Endothelial cell of umbilical vein (primary cell): ENCODE data around the gene DLEC1. TPM values are rescaled to one million over a fixed set of nuclear protein-coding genes. Genes with fewer than 3 reads are reported as not detected.

ENCODE experiments used
- BruUV-seq: library from RNA; stranded (reverse); fragments of 400-500 nt; replicated peaks from 2 replicates; lab custom pipeline; 2021; lab: Mats Ljungman, UMichigan
- CTCF ChIA-PET: fragments of 300-600, 350-600 bp; sonication (Branson Sonifier 250); formaldehyde crosslinking; loops from one replicate; lab custom pipeline; 2021; ENCODE audit warnings: antibody characterized with exemption, inconsistent platforms; lab: Charles Lee
- POLR2A ChIA-PET: fragments of 300-600, 350-600 bp; sonication (Branson Sonifier 250); formaldehyde crosslinking; loops from one replicate; lab custom pipeline; 2021; ENCODE audit warnings: antibody characterized with exemption, inconsistent platforms; lab: Charles Lee
- DNase-seq: peaks from one replicate; pipeline ENCODE4 v3.0.0-alpha.2; 2011; ENCODE audit warnings: low read depth, low spot score
- FAIRE-seq: peaks from 2 replicates; lab custom pipeline; 2011; peaks lifted over from hg19 to GRCh38; lab: Jason Lieb, UNC
- H2AFZ ChIP-seq: 2 replicates; pipeline ENCODE4 v1.6.0; 2012; ENCODE audit warnings: low read depth, low read length, control low read depth, inconsistent platforms
- H3K27ac ChIP-seq: 2 replicates; pipeline ENCODE4 v1.5.1; 2011; ENCODE audit warnings: low read depth, mild to moderate bottlenecking, control low read depth, low read length, moderate library complexity; ENCODE audit not compliant: insufficient read depth
- H3K27me3 ChIP-seq, 2 experiments: 2 replicates each; pipeline versions ENCODE4 v1.6.0 to v1.6.1; 2011; ENCODE audit warnings: low read length in 2 of 2, mixed read lengths in 1 of 2; ENCODE audit not compliant: control insufficient read depth in 2 of 2, insufficient read depth in 2 of 2
- H3K36me3 ChIP-seq, 2 experiments: 2 replicates in 1 of 2; 3 replicates in 1 of 2; pipeline ENCODE4 v1.5.1; 2011; ENCODE audit warnings: low read length in 2 of 2, mild to moderate bottlenecking in 1 of 2, moderate library complexity in 1 of 2; ENCODE audit not compliant: control insufficient read depth in 2 of 2, insufficient read depth in 2 of 2; ENCODE audit errors: extremely low read depth in 1 of 2
- H3K4me1 ChIP-seq: 3 replicates; pipeline ENCODE4 v1.5.1; 2011; ENCODE audit warnings: mild to moderate bottlenecking, low read length; ENCODE audit not compliant: control insufficient read depth, insufficient read depth; ENCODE audit errors: extremely low read depth
- H3K4me2 ChIP-seq: 2 replicates; pipeline ENCODE4 v1.6.1; 2011; ENCODE audit warnings: low read length, control low read depth, mixed read lengths; ENCODE audit not compliant: insufficient read depth
- H3K4me3 ChIP-seq, 3 experiments: fragments of 200-600 bp in 1 of 3; sonication (generic), shearing (Covaris generic) in 1 of 3; replicated peaks in 1 of 3; 2 replicates each; pipeline ENCODE4 v1.5.1; 2011 to 2016; ENCODE audit warnings: control low read depth in 3 of 3, low read length in 3 of 3, mild to moderate bottlenecking in 2 of 3, inconsistent platforms in 1 of 3, low read depth in 1 of 3, moderate library complexity in 1 of 3; ENCODE audit not compliant: insufficient read depth in 1 of 3
- H3K79me2 ChIP-seq: 2 replicates; pipeline ENCODE4 v1.6.0; 2012; ENCODE audit warnings: low read length, inconsistent platforms; ENCODE audit not compliant: control insufficient read depth, insufficient read depth
- H3K9ac ChIP-seq: replicated peaks from 2 replicates; pipeline ENCODE3; 2011; ENCODE audit warnings: low read length, control low read depth; ENCODE audit not compliant: insufficient read depth; ENCODE audit errors: extremely low read depth
- H3K9me1 ChIP-seq: replicated peaks from 3 replicates; pipeline ENCODE4 v1.6.0; 2011; ENCODE audit warnings: mild to moderate bottlenecking, low read length; ENCODE audit not compliant: control insufficient read depth, insufficient read depth; ENCODE audit errors: extremely low read depth
- H3K9me3 ChIP-seq: replicated peaks from 2 replicates; pipeline ENCODE4 v1.5.1; 2012; ENCODE audit warnings: low read length, inconsistent platforms; ENCODE audit not compliant: control insufficient read depth, insufficient read depth
- H4K20me1 ChIP-seq: replicated peaks from 2 replicates; pipeline ENCODE3; 2011; ENCODE audit warnings: mild to moderate bottlenecking, low read length; ENCODE audit not compliant: control insufficient read depth, insufficient read depth; ENCODE audit errors: extremely low read depth
- CTCF ChIP-seq, 2 donors: IDR thresholded peaks; 1 replicate in 1 of 2; 2 replicates in 1 of 2; pipeline ENCODE4 v1.5.1; 2011; ENCODE audit warnings: low read length in 2 of 2, mild to moderate bottlenecking in 2 of 2, moderate library complexity in 2 of 2, control low read depth in 1 of 2, inconsistent platforms in 1 of 2, low read depth in 1 of 2; ENCODE audit not compliant: insufficient read depth in 1 of 2; ENCODE audit errors: extremely low read depth in 1 of 2
- EZH2 ChIP-seq: IDR thresholded peaks from 2 replicates; pipeline ENCODE4 v1.6.1; 2012; ENCODE audit warnings: borderline replicate concordance, low read depth, mild to moderate bottlenecking, moderate library complexity, low read length, inconsistent platforms; ENCODE audit not compliant: severe bottlenecking
- FOS ChIP-seq: IDR thresholded peaks from 2 replicates; pipeline ENCODE4 v1.6.1; 2011; ENCODE audit warnings: mild to moderate bottlenecking, low read length, moderate library complexity, borderline replicate concordance; ENCODE audit not compliant: insufficient read depth
- GATA2 ChIP-seq: IDR thresholded peaks from 2 replicates; pipeline ENCODE4 v1.7.0; 2011; ENCODE audit warnings: low read depth, mild to moderate bottlenecking, moderate library complexity, mixed read lengths, low read length; ENCODE audit not compliant: insufficient read length, insufficient read depth
- JUN ChIP-seq: IDR thresholded peaks from 2 replicates; pipeline ENCODE4 v1.6.1; 2011; ENCODE audit warnings: borderline replicate concordance, low read depth; ENCODE audit not compliant: insufficient read length, insufficient read depth
- MAX ChIP-seq: IDR thresholded peaks from 2 replicates; pipeline ENCODE4 v1.6.1; 2011; ENCODE audit not compliant: insufficient read depth, insufficient read length
- MYC ChIP-seq: IDR thresholded peaks from one replicate; pipeline ENCODE4 v1.6.1; 2011; ENCODE audit warnings: mild to moderate bottlenecking, low read depth, low read length
- POLR2A ChIP-seq: IDR thresholded peaks from 2 replicates; pipeline ENCODE4 v1.6.1; 2012; ENCODE audit warnings: low read depth, mild to moderate bottlenecking, control low read depth, low read length
- POLR2AphosphoS5 ChIP-seq: IDR thresholded peaks from 2 replicates; pipeline ENCODE4 v1.6.1; 2012; ENCODE audit warnings: low read depth, mild to moderate bottlenecking, control low read depth, low read length, moderate library complexity; ENCODE audit not compliant: insufficient read depth
- dilution Hi-C: fragments of 300-500 bp; cut with MboI; formaldehyde crosslinking; loops from one replicate; pipeline ENCODE4 v1.15.0; 2019; ENCODE audit warnings: low sequenced_read_pairs; ENCODE audit not compliant: extremely low pct_ligation_motif_present
- intact Hi-C: fragments of 100-400 bp; cut with micrococcal nuclease; formaldehyde crosslinking; loops from one replicate; pipeline ENCODE4 v1.10.0; 2022
- polyA plus RNA-seq, 4 experiments: library from polyadenylated mRNA; depleted of rRNA in 3 of 4; stranded (reverse) in 3 of 4; unstranded in 1 of 4; fragments of >200 nt; gene quantifications; 2 replicates each; pipeline versions ENCODE4 v1.2.1 to v1.2.3, GENCODE V29; 2011 to 2012; ENCODE audit warnings: missing spikeins in 1 of 4
- total RNA-seq: library from RNA; stranded (reverse); gene quantifications from 2 replicates; pipeline ENCODE4 v1.2.3, GENCODE V29; 2021

Gene DLEC1
- total and polyA plus RNA-seq, 2 donors (not counting 3 experiments of a cell fraction or from before 2014, with no cell fraction given), result not detected

GRCh38 chr3:38036906-38037305, 2.1 kb upstream of the DLEC1 start:
- FAIRE-seq (no peak), DNase-seq (no peak)
- ChIA-PET CTCF (no interaction called here), POLR2A (no interaction called here)
- Histone ChIP-seq H3K27me3 (peaks cover 9 to 10% of the 10 kb centered on the region in 2 experiments), H3K4me3 (no peak overlapping the region), H3K36me3 (no peaks in the 10 kb centered on the region), H3K9me1 (no peaks in the 10 kb centered on the region), H3K27ac (no peak overlapping the region), H3K9me3 (no peaks in the 10 kb centered on the region), H3K9ac (no peak overlapping the region), H4K20me1 (no peaks in the 10 kb centered on the region), H3K4me1 (peaks cover 9% of the 10 kb centered on the region), H3K79me2 (no peaks in the 10 kb centered on the region), H2AFZ (no peak overlapping the region), H3K4me2 (no peak overlapping the region)
- dilution Hi-C loops, result no loop called here
- BruUV-seq, result no TSS peak
- intact Hi-C loops, result no loop called here
- no peak for TF ChIP-seq MAX
- TF ChIP-seq EZH2, result no peak
- no peak for TF ChIP-seq POLR2AphosphoS5
- TF ChIP-seq FOS, result no peak
- no peak for TF ChIP-seq MYC
- TF ChIP-seq POLR2A, result no peak
- no peak for TF ChIP-seq GATA2
- no peak for TF ChIP-seq JUN

GRCh38 chr3:38038447-38038911, 529 bp upstream of the DLEC1 start:
- H3K79me2 ChIP-seq, result no peaks in the 10 kb centered on the region
- TF ChIP-seq CTCF (IDR thresholded peaks at IDR 0.05; ENCODE audit: extremely low read depth in 1 of 2, insufficient read depth in 1 of 2, low read depth in 1 of 2, low read length in 2 of 2) (no peak), POLR2AphosphoS5 (no peak), MAX (no peak), EZH2 (no peak), JUN (no peak), POLR2A (no peak), FOS (no peak), GATA2 (no peak), MYC (no peak)
- H2AFZ ChIP-seq, result peak overlapping the region; percentile 58
- no peak overlapping the region for H3K4me3 ChIP-seq
- H3K36me3 ChIP-seq, result no peaks in the 10 kb centered on the region
- CTCF ChIA-PET, result interaction anchor here (1.0 to 1.2 kb wide), 2 partner anchors 9 to 64 kb away, joined by 3 to 6 read pairs; partner anchors contain the start of gene PLCD1
- FAIRE-seq (no peak), DNase-seq (no peak)
- H3K4me2 ChIP-seq, result peak overlapping the region; percentile 55
- intact Hi-C loops (no loop called here), dilution Hi-C loops (no loop called here)
- no peaks in the 10 kb centered on the region for H4K20me1 ChIP-seq
- peaks cover 9% of the 10 kb centered on the region for H3K4me1 ChIP-seq
- H3K9ac ChIP-seq, result no peak overlapping the region
- POLR2A ChIA-PET, result no interaction called here
- H3K27me3 ChIP-seq, result peaks cover 9 to 10% of the 10 kb centered on the region in 2 experiments
- H3K9me1 ChIP-seq, result no peaks in the 10 kb centered on the region
- no peaks in the 10 kb centered on the region for H3K9me3 ChIP-seq
- no TSS peak for BruUV-seq
- no peak overlapping the region for H3K27ac ChIP-seq
